ENCODE results near the gene ACKR3.

DNA sequence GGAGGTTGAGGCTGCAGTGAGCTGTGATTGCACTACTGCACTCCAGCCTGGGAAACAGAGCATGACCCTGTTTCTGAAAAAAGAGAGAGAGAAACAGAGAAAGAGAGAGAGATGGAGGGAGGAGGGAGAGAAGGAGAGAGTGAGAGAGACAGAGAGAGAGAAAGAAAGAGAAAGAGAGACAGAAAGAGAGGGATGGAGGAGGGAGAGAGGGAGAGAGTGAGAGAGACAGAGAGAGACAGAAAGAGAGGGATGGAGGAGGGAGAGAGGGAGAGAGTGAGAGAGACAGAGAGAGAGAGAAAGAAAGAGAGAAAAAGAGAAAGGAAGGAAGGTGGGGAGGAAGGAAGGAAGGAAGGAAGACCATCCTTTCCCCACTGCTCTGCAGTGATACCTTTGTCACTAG, 48.1 kb upstream of the ACKR3 start:
- TF ChIP-seq GATA3 (IDR thresholded peaks at IDR 0.05; ENCODE audit: low read depth, low read length) (no peak), GATA2 (IDR thresholded peaks at IDR 0.05; ENCODE audit: low read depth, low read length) (no peak)
